Endothelial cell of umbilical vein (primary cell): Measurements from ENCODE around the gene TACSTD2.

Experiments used
- TF ChIP-seq, protein P1 (sequence below), 2 donors: IDR thresholded peaks; 1 replicate in 1 of 2; 2 replicates in 1 of 2; pipeline ENCODE4 v1.5.1; 2011; ENCODE audit warnings: low read length in 2 of 2, mild to moderate bottlenecking in 2 of 2, moderate library complexity in 2 of 2, control low read depth in 1 of 2, inconsistent platforms in 1 of 2, low read depth in 1 of 2; ENCODE audit not compliant: insufficient read depth in 1 of 2; ENCODE audit errors: extremely low read depth in 1 of 2
- TF ChIP-seq, protein P2 (sequence below): IDR thresholded peaks from 2 replicates; pipeline ENCODE4 v1.6.1; 2011; ENCODE audit not compliant: insufficient read depth, insufficient read length

DNA sequence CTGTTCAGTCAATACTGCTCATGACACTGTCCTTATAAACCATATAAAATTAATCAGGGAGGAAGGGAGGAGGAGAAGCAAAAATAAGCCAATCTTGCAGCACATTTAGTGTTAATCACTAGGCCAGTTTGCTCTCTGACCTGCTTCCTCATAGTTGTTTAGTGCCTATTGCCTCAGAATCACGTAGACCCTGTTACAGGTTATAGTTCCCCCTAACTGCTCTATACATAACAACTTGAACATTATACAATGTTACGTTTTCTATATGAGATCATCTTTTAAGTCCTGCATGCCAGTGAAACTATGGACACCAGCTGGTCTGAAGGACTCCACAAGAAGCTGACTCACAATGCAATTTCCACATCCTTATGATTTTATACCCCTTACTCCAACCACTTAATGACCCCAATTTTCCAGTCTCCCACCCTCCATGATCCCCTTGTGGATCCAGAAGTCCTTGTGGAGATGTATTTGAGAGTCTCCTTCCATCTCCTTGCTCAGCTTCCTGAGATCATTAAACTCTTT, 34.9 kb upstream of the TACSTD2 start:
- TF ChIP-seq, protein P1, sequence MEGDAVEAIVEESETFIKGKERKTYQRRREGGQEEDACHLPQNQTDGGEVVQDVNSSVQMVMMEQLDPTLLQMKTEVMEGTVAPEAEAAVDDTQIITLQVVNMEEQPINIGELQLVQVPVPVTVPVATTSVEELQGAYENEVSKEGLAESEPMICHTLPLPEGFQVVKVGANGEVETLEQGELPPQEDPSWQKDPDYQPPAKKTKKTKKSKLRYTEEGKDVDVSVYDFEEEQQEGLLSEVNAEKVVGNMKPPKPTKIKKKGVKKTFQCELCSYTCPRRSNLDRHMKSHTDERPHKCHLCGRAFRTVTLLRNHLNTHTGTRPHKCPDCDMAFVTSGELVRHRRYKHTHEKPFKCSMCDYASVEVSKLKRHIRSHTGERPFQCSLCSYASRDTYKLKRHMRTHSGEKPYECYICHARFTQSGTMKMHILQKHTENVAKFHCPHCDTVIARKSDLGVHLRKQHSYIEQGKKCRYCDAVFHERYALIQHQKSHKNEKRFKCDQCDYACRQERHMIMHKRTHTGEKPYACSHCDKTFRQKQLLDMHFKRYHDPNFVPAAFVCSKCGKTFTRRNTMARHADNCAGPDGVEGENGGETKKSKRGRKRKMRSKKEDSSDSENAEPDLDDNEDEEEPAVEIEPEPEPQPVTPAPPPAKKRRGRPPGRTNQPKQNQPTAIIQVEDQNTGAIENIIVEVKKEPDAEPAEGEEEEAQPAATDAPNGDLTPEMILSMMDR (IDR thresholded peaks at IDR 0.05; ENCODE audit: extremely low read depth in 1 of 2, insufficient read depth in 1 of 2, low read depth in 1 of 2, low read length in 2 of 2) = no peak
- TF ChIP-seq, protein P2, sequence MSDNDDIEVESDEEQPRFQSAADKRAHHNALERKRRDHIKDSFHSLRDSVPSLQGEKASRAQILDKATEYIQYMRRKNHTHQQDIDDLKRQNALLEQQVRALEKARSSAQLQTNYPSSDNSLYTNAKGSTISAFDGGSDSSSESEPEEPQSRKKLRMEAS = no peak
